ENCODE results near the gene ELOA2.
"Not testable (repeated sequence)": the region's sequence is repeated elsewhere in the genome, so short reads cannot be mapped to it uniquely, and the experiment has no call there.

ELOA2 gene
- total RNA-seq, result 0 reads per million in 2 donors

- no peak for DNase-seq
These were observed at the start of gene ELOA2 for GRCh38 chr18:47035156-47035671. Gene ELOA2 (minus strand): TSS chr18:47035621. CDS start chr18:47035264, 357 bp downstream.

- no peak for DNase-seq
These were observed 46.2 kb upstream of the ELOA2 start for GRCh38 chr18:47081578-47081977.

- DNase-seq, result no peak
These were observed 45.5 kb upstream of the ELOA2 start for GRCh38 chr18:47080872-47081271.

- DNase-seq, result no peak
These were observed 41.7 kb upstream of the ELOA2 start for GRCh38 chr18:47077111-47077510.

GRCh38 chr18:47075098-47075883 is 39.9 kb upstream of the ELOA2 start:
- DNase-seq, result no peak

- DNase-seq, result no peak
These were observed 32.2 kb upstream of the ELOA2 start for GRCh38 chr18:47067648-47068047.

- no peak for DNase-seq
These were observed 27.7 kb upstream of the ELOA2 start for GRCh38 chr18:47063096-47063495.

GRCh38 chr18:47062471-47062870 is 27.1 kb upstream of the ELOA2 start:
- no peak for DNase-seq

- DNase-seq, result no peak
These were observed 18.9 kb upstream of the ELOA2 start for GRCh38 chr18:47054369-47054768.

- DNase-seq, result no peak
These were observed 15.0 kb upstream of the ELOA2 start for GRCh38 chr18:47050468-47050867.

GRCh38 chr18:47040982-47041381 is 5.6 kb upstream of the ELOA2 start:
- no peak for DNase-seq

- DNase-seq, result no peak
These were observed 1.6 kb upstream of the ELOA2 start for GRCh38 chr18:47036927-47037578.

- DNase-seq, result no peak
These were observed 965 bp upstream of the ELOA2 start for GRCh38 chr18:47036298-47036874.

- DNase-seq, result not testable (repeated sequence)
These were observed 830 bp downstream of the ELOA2 start for GRCh38 chr18:47034591-47034990.

- no peak for DNase-seq
These were observed 2.5 kb downstream of the ELOA2 start for GRCh38 chr18:47032945-47033344.

GRCh38 chr18:47030887-47031286 is 4.5 kb downstream of the ELOA2 start:
- not testable (repeated sequence) for DNase-seq

- DNase-seq, result not testable (repeated sequence)
These were observed 5.6 kb downstream of the ELOA2 start for GRCh38 chr18:47029684-47030353.

- DNase-seq, result not testable (repeated sequence)
These were observed 6.7 kb downstream of the ELOA2 start for GRCh38 chr18:47028738-47029137.

GRCh38 chr18:47025557-47026174 is 9.8 kb downstream of the ELOA2 start:
- not testable (repeated sequence) for DNase-seq

- not testable (repeated sequence) for DNase-seq
These were observed 11.5 kb downstream of the ELOA2 start for GRCh38 chr18:47023769-47024465.

- not testable (repeated sequence) for DNase-seq
These were observed 12.6 kb downstream of the ELOA2 start for GRCh38 chr18:47022821-47023220.

GRCh38 chr18:47020757-47021156 is 14.7 kb downstream of the ELOA2 start:
- DNase-seq, result not testable (repeated sequence)
